Karpas-422 (cell line): Measurements from ENCODE around the gene CLRN1. TPM values are rescaled to one million over a fixed set of nuclear protein-coding genes. Genes with fewer than 3 reads are reported as not detected.

Source experiments
- DNase-seq: peaks from one replicate; pipeline ENCODE4 v3.0.0-alpha.2; 2015
- H2AFZ ChIP-seq: fragments of 200-600 bp; sonication (generic); 2 replicates; pipeline ENCODE4 v1.6.1; 2014; ENCODE audit warnings: antibody characterized with exemption, low read length, mixed read lengths
- H3K27ac ChIP-seq: fragments of 200-600 bp; sonication (generic); 2 replicates; pipeline ENCODE4 v1.5.1; 2014; ENCODE audit warnings: mild to moderate bottlenecking, low read length, moderate library complexity
- H3K27me3 ChIP-seq: fragments of 200-600 bp; sonication (generic); 2 replicates; pipeline ENCODE4 v1.6.1; 2014; ENCODE audit warnings: low read length, mixed read lengths
- H3K36me3 ChIP-seq: fragments of 200-600 bp; sonication (generic); 2 replicates; pipeline ENCODE4 v1.6.1; 2014; ENCODE audit warnings: low read length, mixed read lengths; ENCODE audit not compliant: insufficient read depth
- H3K4me1 ChIP-seq: fragments of 200-600 bp; sonication (generic); 2 replicates; pipeline ENCODE4 v1.6.1; 2014; ENCODE audit warnings: mild to moderate bottlenecking, low read length, mixed read lengths
- H3K4me2 ChIP-seq: fragments of 200-600 bp; sonication (generic); 2 replicates; pipeline ENCODE4 v1.6.1; 2014; ENCODE audit warnings: low read length, low read depth, mild to moderate bottlenecking; ENCODE audit not compliant: poor library complexity, severe bottlenecking
- H3K4me3 ChIP-seq: fragments of 200-600 bp; sonication (generic); 2 replicates; pipeline ENCODE4 v1.5.1; 2014; ENCODE audit warnings: mild to moderate bottlenecking, antibody characterized with exemption, low read length, mixed read lengths
- H3K79me2 ChIP-seq: fragments of 200-600 bp; sonication (generic); 2 replicates; pipeline ENCODE4 v1.6.1; 2014; ENCODE audit warnings: mild to moderate bottlenecking, low read length, mixed read lengths
- H3K9ac ChIP-seq: fragments of 200-600 bp; sonication (generic); 2 replicates; pipeline ENCODE4 v1.6.0; 2014; ENCODE audit warnings: low read length
- H3K9me2 ChIP-seq: fragments of 200-600 bp; sonication (generic), shearing (Covaris generic); replicated peaks from 2 replicates; pipeline ENCODE4 v1.6.0; 2014; ENCODE audit warnings: mild to moderate bottlenecking, low read length, moderate library complexity; ENCODE audit not compliant: insufficient read depth
- H3K9me3 ChIP-seq: fragments of 300-700, 200-600 bp; sonication (generic); 2 replicates; pipeline ENCODE4 v1.6.1; 2014; ENCODE audit warnings: low read length, mixed read lengths
- H4K20me1 ChIP-seq: fragments of 200-600 bp; sonication (generic); 2 replicates; pipeline ENCODE4 v1.6.1; 2014; ENCODE audit warnings: mild to moderate bottlenecking, antibody characterized with exemption, low read length, low read depth; ENCODE audit not compliant: insufficient read depth
- total RNA-seq: library from RNA; depleted of rRNA; stranded (reverse); fragments of >200 nt; shearing (Covaris generic); gene quantifications from 2 replicates; pipeline ENCODE4 v1.2.3, GENCODE V29; 2014; ENCODE audit warnings: low replicate concordance; rRNA removed

CLRN1 gene
- not detected in 2 replicates for total RNA-seq

GRCh38 chr3:150972366-150973071 is at the start of gene CLRN1:
TSS of gene CLRN1 (minus strand) at chr3:150972727. CDS start at chr3:150972708, 19 bp downstream.
- Histone ChIP-seq H3K9me2 (no peaks in the 10 kb centered on the region), H4K20me1 (no peaks in the 10 kb centered on the region), H3K4me3 (no peak within 1 kb of the TSS), H3K27ac (no peak within 1 kb of the TSS), H3K79me2 (no peaks in the 10 kb centered on the region), H3K9ac (no peak within 1 kb of the TSS), H3K9me3 (no peaks in the 10 kb centered on the region), H3K4me1 (no peaks in the 10 kb centered on the region), H3K4me2 (no peak within 1 kb of the TSS), H3K27me3 (no peaks in the 10 kb centered on the region), H2AFZ (no peak within 1 kb of the TSS), H3K36me3 (no peaks in the 10 kb centered on the region)
- no peak for DNase-seq

GRCh38 chr3:151016478-151016795 is 43.9 kb upstream of the CLRN1 start:
- no peaks in the 10 kb centered on the region for H3K9me3 ChIP-seq
- no peaks in the 10 kb centered on the region for H3K9me2 ChIP-seq
- H3K9ac ChIP-seq, result no peak overlapping the region
- no peaks in the 10 kb centered on the region for H3K36me3 ChIP-seq
- no peaks in the 10 kb centered on the region for H3K4me1 ChIP-seq
- H3K4me2 ChIP-seq, result no peak overlapping the region
- H3K27ac ChIP-seq, result no peak overlapping the region
- H3K27me3 ChIP-seq, result no peaks in the 10 kb centered on the region
- no peak overlapping the region for H2AFZ ChIP-seq
- H3K4me3 ChIP-seq, result no peak overlapping the region
- no peaks in the 10 kb centered on the region for H3K79me2 ChIP-seq
- no peaks in the 10 kb centered on the region for H4K20me1 ChIP-seq
- no peak for DNase-seq

- H3K4me1 ChIP-seq, result no peaks in the 10 kb centered on the region
- H4K20me1 ChIP-seq, result no peaks in the 10 kb centered on the region
- H3K79me2 ChIP-seq, result no peaks in the 10 kb centered on the region
Measured at GRCh38 chr3:151015767-151016477, 43.4 kb upstream of the CLRN1 start.

GRCh38 chr3:151015181-151015580 is 42.7 kb upstream of the CLRN1 start:
- DNase-seq, result no peak
- Histone ChIP-seq H3K9me3 (no peaks in the 10 kb centered on the region), H2AFZ (no peak overlapping the region), H3K79me2 (no peaks in the 10 kb centered on the region), H3K9ac (no peak overlapping the region), H3K4me2 (no peak overlapping the region), H3K27me3 (no peaks in the 10 kb centered on the region), H3K27ac (no peak overlapping the region), H3K9me2 (no peaks in the 10 kb centered on the region), H3K4me3 (no peak overlapping the region), H3K4me1 (no peaks in the 10 kb centered on the region), H4K20me1 (no peaks in the 10 kb centered on the region), H3K36me3 (no peaks in the 10 kb centered on the region)

More at GRCh38 chr3:151015767-151016477, 43.4 kb upstream of the CLRN1 start:
- H3K27ac ChIP-seq, result no peak overlapping the region
- H2AFZ ChIP-seq, result no peak overlapping the region
- no peaks in the 10 kb centered on the region for H3K9me3 ChIP-seq
- no peaks in the 10 kb centered on the region for H3K27me3 ChIP-seq
- no peak overlapping the region for H3K4me2 ChIP-seq
- H3K9me2 ChIP-seq, result no peaks in the 10 kb centered on the region
- no peak overlapping the region for H3K9ac ChIP-seq
- H3K4me3 ChIP-seq, result no peak overlapping the region
- no peaks in the 10 kb centered on the region for H3K36me3 ChIP-seq
- no peak for DNase-seq

GRCh38 chr3:151014501-151015018 is 42.0 kb upstream of the CLRN1 start:
- no peaks in the 10 kb centered on the region for H3K4me1 ChIP-seq
- no peak overlapping the region for H3K9ac ChIP-seq
- H3K4me3 ChIP-seq, result no peak overlapping the region
- no peaks in the 10 kb centered on the region for H3K36me3 ChIP-seq
- H3K4me2 ChIP-seq, result no peak overlapping the region
- H3K27me3 ChIP-seq, result no peaks in the 10 kb centered on the region
- no peak overlapping the region for H3K27ac ChIP-seq
- no peaks in the 10 kb centered on the region for H4K20me1 ChIP-seq
- no peaks in the 10 kb centered on the region for H3K79me2 ChIP-seq
- no peak overlapping the region for H2AFZ ChIP-seq
- H3K9me2 ChIP-seq, result no peaks in the 10 kb centered on the region
- no peak for DNase-seq
- no peaks in the 10 kb centered on the region for H3K9me3 ChIP-seq

GRCh38 chr3:151012753-151013152 is 40.2 kb upstream of the CLRN1 start:
- Histone ChIP-seq H3K4me3 (no peak overlapping the region), H3K27me3 (no peaks in the 10 kb centered on the region), H4K20me1 (no peaks in the 10 kb centered on the region), H3K9me3 (no peaks in the 10 kb centered on the region), H3K4me2 (no peak overlapping the region), H3K27ac (no peak overlapping the region), H3K36me3 (no peaks in the 10 kb centered on the region), H2AFZ (no peak overlapping the region), H3K79me2 (no peaks in the 10 kb centered on the region), H3K9me2 (no peaks in the 10 kb centered on the region), H3K4me1 (no peaks in the 10 kb centered on the region), H3K9ac (no peak overlapping the region)
- DNase-seq, result no peak

GRCh38 chr3:151011427-151011826 is 38.9 kb upstream of the CLRN1 start:
- Histone ChIP-seq H3K9me3 (no peaks in the 10 kb centered on the region), H3K36me3 (no peaks in the 10 kb centered on the region), H3K4me3 (no peak overlapping the region), H4K20me1 (no peaks in the 10 kb centered on the region), H3K27ac (no peak overlapping the region), H3K9me2 (no peaks in the 10 kb centered on the region), H3K4me1 (no peaks in the 10 kb centered on the region), H3K79me2 (no peaks in the 10 kb centered on the region), H3K4me2 (no peak overlapping the region), H2AFZ (no peak overlapping the region), H3K9ac (no peak overlapping the region), H3K27me3 (no peaks in the 10 kb centered on the region)
- no peak for DNase-seq

GRCh38 chr3:151009981-151010380 is 37.5 kb upstream of the CLRN1 start:
- no peaks in the 10 kb centered on the region for H3K4me1 ChIP-seq
- H3K36me3 ChIP-seq, result no peaks in the 10 kb centered on the region
- no peak overlapping the region for H3K27ac ChIP-seq
- H4K20me1 ChIP-seq, result no peaks in the 10 kb centered on the region
- no peaks in the 10 kb centered on the region for H3K79me2 ChIP-seq
- no peak overlapping the region for H3K4me2 ChIP-seq
- no peak overlapping the region for H3K4me3 ChIP-seq
- H3K9ac ChIP-seq, result no peak overlapping the region
- DNase-seq, result no peak
- H3K27me3 ChIP-seq, result no peaks in the 10 kb centered on the region
- no peaks in the 10 kb centered on the region for H3K9me3 ChIP-seq
- no peak overlapping the region for H2AFZ ChIP-seq
- no peaks in the 10 kb centered on the region for H3K9me2 ChIP-seq
